ENCODE results near the gene CDC45. TPM values are rescaled to one million over a fixed set of nuclear protein-coding genes. Genes with fewer than 3 reads are reported as not detected.

The CDC45 gene
- total RNA-seq, 2 experiments from 2014 or later = 103 to 111 TPM

DNA sequence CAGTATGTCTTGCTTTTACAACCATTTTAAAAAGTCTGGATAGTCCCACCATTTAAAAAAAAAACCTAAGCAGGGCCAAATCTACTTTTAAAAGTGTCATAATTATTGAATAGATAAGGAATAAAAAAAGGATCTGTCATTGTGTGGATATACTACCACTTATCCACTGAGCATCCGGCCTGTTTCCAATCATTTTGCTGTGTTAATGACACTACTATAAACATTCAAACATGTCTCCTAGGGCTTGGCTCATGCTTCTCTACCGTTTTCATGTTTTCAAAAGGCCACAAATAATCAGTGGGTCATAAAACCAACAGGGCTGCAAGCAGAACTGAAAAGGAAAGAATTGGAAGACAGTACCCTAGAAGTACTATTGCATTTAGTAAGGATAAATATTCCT is 19.7 kb upstream of the CDC45 start:
- H3K27ac Mint-ChIP-seq = no peak overlapping the region
- POLR2A ChIA-PET = no interaction called here
- CTCF ChIA-PET = no interaction called here
- DNase-seq (no peak), ATAC-seq (no peak)
- H3K4me1 Mint-ChIP-seq = peaks cover 2% of the 10 kb centered on the region
- intact Hi-C loops (cut with DNase I, micrococcal nuclease) = no loop called here
- no peak overlapping the region for H3K4me3 Mint-ChIP-seq
- peaks cover 36% of the 10 kb centered on the region for H3K36me3 Mint-ChIP-seq (ENCODE audit: low read depth)
- no peaks in the 10 kb centered on the region for H3K9me3 Mint-ChIP-seq (ENCODE audit: low read depth)
- H3K27me3 Mint-ChIP-seq = no peaks in the 10 kb centered on the region

DNA sequence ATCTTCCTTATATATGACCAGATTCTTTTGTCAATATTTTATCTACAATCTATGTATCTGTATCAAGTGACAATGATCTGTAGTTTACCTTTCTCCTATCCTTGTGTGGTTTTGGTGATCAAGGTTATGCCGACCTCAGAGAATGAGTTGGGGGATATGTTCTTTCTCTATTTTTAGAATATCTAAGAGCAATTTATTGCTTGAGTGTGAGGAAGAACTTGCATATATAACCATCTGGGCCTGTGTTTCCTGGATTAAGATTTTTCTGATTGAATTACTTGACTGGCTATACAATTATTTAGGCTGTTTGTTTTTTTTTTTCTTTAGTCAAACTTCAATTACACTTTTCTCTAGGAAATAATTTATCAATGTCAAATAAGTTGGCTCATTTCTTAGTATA is 18.2 kb upstream of the CDC45 start:
- Mint-ChIP-seq H3K4me3 (no peak overlapping the region), H3K9me3 (ENCODE audit: low read depth) (no peaks in the 10 kb centered on the region), H3K27me3 (no peaks in the 10 kb centered on the region), H3K4me1 (no peaks in the 10 kb centered on the region), H3K27ac (no peak overlapping the region), H3K36me3 (ENCODE audit: low read depth) (peaks cover 31% of the 10 kb centered on the region)
- ChIA-PET POLR2A (no interaction called here), CTCF (interaction anchor here (1.5 kb wide), 1 partner anchor 13 kb away, joined by 4 read pairs; no protein-coding TSS in a partner anchor)
- intact Hi-C loops (cut with DNase I, micrococcal nuclease) = no loop called here
- no peak for DNase-seq
- no peak for ATAC-seq

DNA sequence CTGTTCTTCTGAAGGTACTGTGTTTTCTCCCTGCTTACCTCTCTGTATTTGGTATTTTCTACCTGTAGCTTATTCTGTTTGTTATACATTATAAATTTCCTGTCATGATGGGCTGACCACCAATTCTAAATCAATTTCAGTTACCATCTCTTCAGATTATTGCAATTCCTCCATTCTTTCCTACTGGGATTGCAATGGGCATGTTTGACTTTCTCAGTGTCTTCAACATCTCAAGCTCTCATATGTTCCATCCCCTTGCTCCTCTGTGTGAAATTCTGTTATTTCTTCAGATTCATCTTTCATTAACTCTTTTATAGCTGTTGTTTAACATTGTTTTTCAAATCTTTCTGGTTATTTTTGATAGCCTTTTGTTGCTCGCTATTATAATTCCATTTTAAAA is 16.7 kb upstream of the CDC45 start:
- H3K27me3 Mint-ChIP-seq = no peaks in the 10 kb centered on the region
- no peak overlapping the region for H3K4me3 Mint-ChIP-seq
- DNase-seq (no peak), ATAC-seq (no peak)
- H3K9me3 Mint-ChIP-seq (ENCODE audit: low read depth) = no peaks in the 10 kb centered on the region
- H3K27ac Mint-ChIP-seq = no peak overlapping the region
- intact Hi-C loops (cut with DNase I, micrococcal nuclease) = no loop called here
- POLR2A ChIA-PET = no interaction called here
- H3K36me3 Mint-ChIP-seq (ENCODE audit: low read depth) = peaks cover 35% of the 10 kb centered on the region
- no peaks in the 10 kb centered on the region for H3K4me1 Mint-ChIP-seq
- CTCF ChIA-PET = interaction anchor here (1.4 to 1.5 kb wide), 2 partner anchors 11 to 17 kb away, joined by 3 to 4 read pairs; partner anchors contain the start of genes CDC45 and UFD1

DNA sequence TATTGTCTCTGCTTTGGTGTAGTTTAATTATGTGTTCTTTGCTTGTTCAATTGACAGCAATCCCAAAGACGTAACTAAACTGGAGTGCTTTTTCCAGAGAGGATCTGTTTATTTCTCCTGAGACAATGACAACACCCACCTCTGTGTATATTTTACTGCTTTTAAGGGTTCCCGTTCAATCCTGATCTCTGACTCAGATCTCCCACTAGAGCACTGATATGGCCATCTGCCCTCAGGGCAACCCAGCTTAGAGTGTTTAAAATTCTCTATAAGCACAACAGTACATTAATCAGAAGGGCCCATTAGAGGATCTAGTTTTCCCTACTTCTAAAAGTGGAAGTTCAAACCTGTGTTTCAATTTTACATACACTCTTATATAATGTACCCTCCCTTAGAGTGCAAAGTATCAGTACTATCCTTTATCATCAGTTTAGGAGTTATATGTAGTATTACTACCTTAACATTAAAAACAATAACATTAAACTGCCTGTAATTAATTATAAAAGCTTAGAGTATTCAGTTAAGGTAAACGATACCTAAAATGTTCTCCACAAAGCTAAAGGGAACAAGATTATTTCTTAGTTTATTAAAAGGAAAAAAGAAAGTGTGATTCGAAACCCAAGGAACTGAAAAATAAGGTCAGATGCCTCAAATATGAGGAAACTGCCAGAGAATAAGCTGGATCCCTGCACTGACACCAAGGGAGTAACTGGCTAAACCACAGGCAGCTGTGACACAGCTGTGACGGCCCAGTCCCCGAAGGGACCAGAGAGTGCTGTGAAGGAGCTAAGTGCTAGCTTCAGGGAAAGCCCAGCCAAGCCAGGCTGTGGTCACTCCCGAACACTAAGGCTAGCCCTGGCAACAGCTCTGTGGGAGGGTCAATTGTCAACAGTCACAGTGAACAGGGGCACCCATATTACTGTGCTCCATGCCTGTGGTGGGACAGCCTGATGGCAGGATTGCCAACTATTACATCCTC is 15.9 kb upstream of the CDC45 start:
- H3K27ac Mint-ChIP-seq = no peak overlapping the region
- H3K36me3 Mint-ChIP-seq (ENCODE audit: low read depth) = peaks cover 39% of the 10 kb centered on the region
- H3K4me1 Mint-ChIP-seq = no peaks in the 10 kb centered on the region
- no peak for DNase-seq
- no peaks in the 10 kb centered on the region for H3K9me3 Mint-ChIP-seq (ENCODE audit: low read depth)
- ATAC-seq = no peak
- ChIA-PET POLR2A (no interaction called here), CTCF (interaction anchor here (0.6 to 1.4 kb wide), 3 partner anchors 16 to 28 kb away, joined by 3 read pairs; partner anchors contain the start of genes CDC45 and UFD1)
- H3K27me3 Mint-ChIP-seq = no peaks in the 10 kb centered on the region
- intact Hi-C loops (cut with DNase I, micrococcal nuclease) = no loop called here
- H3K4me3 Mint-ChIP-seq = no peak overlapping the region

- no peaks in the 10 kb centered on the region for H3K4me1 Mint-ChIP-seq
- no peak for DNase-seq
- POLR2A ChIA-PET = no interaction called here
- H3K36me3 Mint-ChIP-seq (ENCODE audit: low read depth) = peaks cover 44% of the 10 kb centered on the region
- no peaks in the 10 kb centered on the region for H3K9me3 Mint-ChIP-seq (ENCODE audit: low read depth)
- H3K4me3 Mint-ChIP-seq = no peak overlapping the region
- intact Hi-C loops (cut with DNase I, micrococcal nuclease) = no loop called here
- no peak for ATAC-seq
- H3K27ac Mint-ChIP-seq = no peak overlapping the region
- CTCF ChIA-PET = interaction anchor here (0.6 kb wide), 1 partner anchor 27 kb away, joined by 3 read pairs; no protein-coding TSS in a partner anchor
- no peaks in the 10 kb centered on the region for H3K27me3 Mint-ChIP-seq
Measured at GRCh38 chr22:19464546-19464945, 15.2 kb upstream of the CDC45 start.

DNA sequence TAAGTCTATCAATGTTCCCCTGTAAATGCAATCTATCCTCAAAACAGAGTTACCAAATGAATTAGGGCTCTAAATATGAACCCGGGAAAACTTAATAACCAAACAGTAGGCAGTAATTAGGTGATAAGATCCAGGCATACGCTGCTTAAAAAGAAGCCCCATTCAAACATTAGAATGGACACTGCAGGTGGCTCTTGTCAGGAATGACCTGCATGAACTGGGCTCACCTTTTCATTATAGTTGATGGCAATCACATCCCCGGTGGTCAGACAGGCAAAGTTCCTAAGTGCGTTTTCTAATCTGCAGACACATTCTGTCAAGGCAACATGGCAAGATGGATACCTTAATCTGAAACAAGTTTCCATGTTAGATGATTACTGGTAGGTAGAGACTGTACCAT is 14.7 kb upstream of the CDC45 start:
- Mint-ChIP-seq H3K27ac (no peak overlapping the region), H3K36me3 (ENCODE audit: low read depth) (peaks cover 48% of the 10 kb centered on the region), H3K4me1 (no peaks in the 10 kb centered on the region), H3K4me3 (no peak overlapping the region), H3K9me3 (ENCODE audit: low read depth) (no peaks in the 10 kb centered on the region), H3K27me3 (no peaks in the 10 kb centered on the region)
- intact Hi-C loops (cut with DNase I, micrococcal nuclease) = no loop called here
- ChIA-PET CTCF (no interaction called here), POLR2A (interaction anchor here (0.6 kb wide), 1 partner anchor 204 kb away, joined by 4 read pairs; no protein-coding TSS in a partner anchor)
- DNase-seq (no peak), ATAC-seq (no peak)

- peaks cover 53% of the 10 kb centered on the region for H3K36me3 Mint-ChIP-seq (ENCODE audit: low read depth)
- H3K4me3 Mint-ChIP-seq = no peak overlapping the region
- no peak overlapping the region for H3K27ac Mint-ChIP-seq
- no peaks in the 10 kb centered on the region for H3K27me3 Mint-ChIP-seq
- H3K4me1 Mint-ChIP-seq = no peaks in the 10 kb centered on the region
- ChIA-PET CTCF (no interaction called here), POLR2A (no interaction called here)
- no peak for DNase-seq
- ATAC-seq = no peak
- intact Hi-C loops (cut with DNase I, micrococcal nuclease) = no loop called here
- no peaks in the 10 kb centered on the region for H3K9me3 Mint-ChIP-seq (ENCODE audit: low read depth)
Measured at GRCh38 chr22:19466126-19466716, 13.5 kb upstream of the CDC45 start.

- Mint-ChIP-seq H3K36me3 (ENCODE audit: low read depth) (peaks cover 58% of the 10 kb centered on the region), H3K9me3 (ENCODE audit: low read depth) (no peaks in the 10 kb centered on the region)
Measured at GRCh38 chr22:19466848-19467752, 12.6 kb upstream of the CDC45 start.

GRCh38 chr22:19467912-19468311 is 11.8 kb upstream of the CDC45 start:
- H3K36me3 Mint-ChIP-seq (ENCODE audit: low read depth) = peaks cover 56% of the 10 kb centered on the region
- ATAC-seq = no peak
- ChIA-PET POLR2A (interaction anchor here (0.8 kb wide), 1 partner anchor 21 kb away, joined by 3 read pairs; the partner anchor contains the start of gene C22orf39), CTCF (interaction anchor here (0.6 to 1.3 kb wide), 3 partner anchors 9 to 697 kb away, joined by 3 to 4 read pairs (median 3); partner anchors contain the start of gene C22orf39)
- no peaks in the 10 kb centered on the region for H3K9me3 Mint-ChIP-seq (ENCODE audit: low read depth)
- intact Hi-C loops (cut with DNase I, micrococcal nuclease) = no loop called here
- no peaks in the 10 kb centered on the region for H3K4me1 Mint-ChIP-seq
- no peak overlapping the region for H3K4me3 Mint-ChIP-seq
- DNase-seq = no peak
- no peaks in the 10 kb centered on the region for H3K27me3 Mint-ChIP-seq
- H3K27ac Mint-ChIP-seq = no peak overlapping the region

More at GRCh38 chr22:19466848-19467752, 12.6 kb upstream of the CDC45 start:
- DNase-seq = no peak
- H3K4me3 Mint-ChIP-seq = no peak overlapping the region
- H3K27ac Mint-ChIP-seq = no peak overlapping the region
- H3K4me1 Mint-ChIP-seq = no peaks in the 10 kb centered on the region
- POLR2A ChIA-PET = no interaction called here
- CTCF ChIA-PET = interaction anchor here (1.2 to 1.3 kb wide), 2 partner anchors 10 to 19 kb away, joined by 3 to 4 read pairs; partner anchors contain the start of gene C22orf39
- intact Hi-C loops (cut with DNase I, micrococcal nuclease) = no loop called here
- no peak for ATAC-seq
- H3K27me3 Mint-ChIP-seq = no peaks in the 10 kb centered on the region

- Mint-ChIP-seq H3K27me3 (no peaks in the 10 kb centered on the region), H3K36me3 (ENCODE audit: low read depth) (peaks cover 61% of the 10 kb centered on the region), H3K4me1 (no peaks in the 10 kb centered on the region), H3K27ac (no peak overlapping the region), H3K9me3 (ENCODE audit: low read depth) (no peaks in the 10 kb centered on the region), H3K4me3 (no peak overlapping the region)
- CTCF ChIA-PET = no interaction called here
- intact Hi-C loops (cut with DNase I, micrococcal nuclease) = no loop called here
- POLR2A ChIA-PET = no interaction called here
- ATAC-seq (no peak), DNase-seq (no peak)
Measured at GRCh38 chr22:19469421-19469820, 10.3 kb upstream of the CDC45 start.

DNA sequence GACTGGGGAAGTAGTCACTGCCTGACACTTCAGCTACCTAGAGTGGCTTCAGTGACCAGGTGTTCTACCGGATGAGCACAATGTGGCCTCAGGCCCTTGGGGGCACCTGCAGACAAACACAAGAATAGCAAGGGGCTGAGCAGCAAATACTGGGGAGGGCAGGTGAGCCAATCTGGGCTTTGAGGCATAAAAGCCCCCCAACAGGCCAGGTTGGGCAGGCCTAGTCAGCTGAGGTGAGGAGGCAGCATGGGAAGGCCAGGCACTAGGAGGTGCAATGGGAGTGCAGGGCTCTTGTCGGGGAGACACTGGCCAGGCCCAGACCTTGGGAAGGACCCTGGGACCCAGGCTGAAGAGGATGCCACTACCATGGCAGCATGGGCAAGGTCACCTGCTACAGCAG is 9.7 kb upstream of the CDC45 start:
- no peak overlapping the region for H3K27ac Mint-ChIP-seq
- peaks cover 58% of the 10 kb centered on the region for H3K36me3 Mint-ChIP-seq (ENCODE audit: low read depth)
- no peaks in the 10 kb centered on the region for H3K4me1 Mint-ChIP-seq
- CTCF ChIA-PET = no interaction called here
- POLR2A ChIA-PET = no interaction called here
- ATAC-seq = no peak
- H3K4me3 Mint-ChIP-seq = no peak overlapping the region
- intact Hi-C loops (cut with DNase I, micrococcal nuclease) = no loop called here
- H3K27me3 Mint-ChIP-seq = no peaks in the 10 kb centered on the region
- H3K9me3 Mint-ChIP-seq (ENCODE audit: low read depth) = no peaks in the 10 kb centered on the region
- DNase-seq = no peak

Data from activated CD4-positive, alpha-beta T cell treated with anti-CD3 and anti-CD28 coated beads for 36 hours (primary cell).